Stimulated activated CD4-positive, alpha-beta T cell treated with anti-CD3 and anti-CD28 coated beads, Interleukin-4, amount 100 ng/mL, for 24 hours (primary cell): ENCODE measurements around the gene ZNF48.

Experiments
- DNase-seq: peaks from one replicate; pipeline ENCODE4 v3.0.0-alpha.2; 2020

The ZNF48 gene

DNA sequence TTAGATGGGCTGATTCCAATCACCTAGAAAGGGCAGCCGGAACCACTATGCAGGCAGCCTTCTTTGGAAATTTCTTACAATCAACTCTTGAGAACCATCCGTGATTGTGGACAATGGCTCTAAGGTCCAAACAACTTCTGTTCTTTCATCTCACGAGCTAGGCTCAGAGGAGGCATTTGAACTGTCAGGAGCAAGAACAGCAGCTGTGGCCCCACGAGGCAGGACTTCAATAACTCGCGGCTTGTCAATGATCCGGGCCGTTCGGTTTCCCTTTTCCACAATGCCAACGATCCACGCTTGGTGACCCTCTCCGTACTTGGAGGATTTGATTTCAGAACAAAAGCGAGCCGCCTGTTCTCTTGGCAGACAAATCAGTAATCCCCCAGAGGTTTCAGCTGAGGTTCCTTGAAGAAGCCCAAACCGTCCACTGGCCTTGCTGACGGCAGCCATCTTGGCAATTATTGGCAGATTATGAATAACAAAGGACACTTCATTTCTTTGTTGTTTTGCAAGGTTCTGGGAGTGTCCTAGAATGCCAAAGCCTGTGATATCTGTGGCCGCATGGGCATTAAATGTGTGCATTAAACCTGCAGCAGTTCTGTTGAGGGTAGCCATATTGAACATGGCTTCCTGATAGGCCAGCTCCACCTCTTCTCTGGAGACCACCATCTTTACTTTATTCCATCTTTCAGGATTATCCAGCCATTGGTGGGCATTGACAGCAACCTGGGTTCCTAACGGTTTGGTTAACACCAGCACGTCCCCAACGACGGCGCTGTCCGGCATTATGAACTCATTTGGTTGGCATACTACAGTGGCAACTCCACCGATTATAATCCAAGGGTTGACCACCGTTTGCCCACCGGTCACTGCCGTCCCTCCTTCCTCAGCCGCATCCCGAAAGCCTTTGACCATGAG is 49.3 kb downstream of the ZNF48 start:
- no peak for DNase-seq

DNA sequence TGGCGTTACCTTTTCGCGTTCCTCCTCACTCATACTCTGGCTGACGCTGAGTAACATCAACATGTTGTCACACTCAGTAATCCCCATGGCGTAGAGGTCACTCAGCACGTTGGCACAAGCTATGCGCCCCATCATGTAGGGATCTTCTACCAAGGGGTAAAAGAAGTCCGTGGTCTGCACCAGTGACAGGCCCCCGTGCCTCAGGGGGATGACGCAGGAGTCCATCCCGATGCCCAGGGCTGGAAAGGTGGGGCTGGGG is 49.9 kb downstream of the ZNF48 start:
- DNase-seq = no peak

DNA sequence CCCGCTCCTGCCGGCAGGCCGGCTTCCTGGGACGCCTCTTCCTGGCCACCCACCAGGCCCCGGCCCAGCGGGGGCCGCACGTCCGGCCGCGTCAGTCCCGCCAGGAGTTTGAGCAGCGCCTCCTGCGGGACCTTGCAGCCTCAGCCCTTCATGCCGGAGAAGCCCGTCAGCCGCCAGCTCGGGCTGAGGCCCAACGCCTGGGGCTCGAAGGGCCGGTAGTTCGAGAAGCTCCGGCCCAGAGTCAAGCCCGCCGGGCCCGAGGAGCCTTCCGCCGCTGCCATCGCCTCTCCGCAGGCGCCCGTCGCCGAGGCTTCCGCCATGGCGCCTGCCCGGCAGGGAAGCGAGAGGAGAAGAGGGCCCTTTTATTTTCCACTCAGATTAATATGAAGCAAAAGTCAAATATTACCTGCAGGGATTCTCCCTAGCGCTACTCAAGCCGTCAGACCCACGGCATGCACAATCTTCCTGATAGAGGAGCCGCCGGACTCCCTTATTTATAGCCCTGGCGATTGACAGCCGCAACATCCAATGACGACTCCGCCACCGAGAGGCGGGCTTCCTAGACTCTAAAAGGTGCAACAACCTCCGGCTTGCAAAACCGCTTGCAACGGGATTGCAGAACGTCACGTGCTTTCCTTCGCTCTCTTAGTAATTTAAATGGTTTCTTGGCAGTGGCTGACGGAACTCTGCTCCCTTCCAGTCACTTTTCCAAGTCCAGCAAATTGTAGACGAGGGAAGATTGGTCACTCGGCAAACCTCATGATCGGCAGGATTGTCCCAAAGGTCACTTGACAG is 50.4 kb downstream of the ZNF48 start, which contains the start of gene SEPHS2:
Gene SEPHS2, minus strand, starts transcription at position 467 of the 795 bp plus-strand sequence. Its CDS starts 147 bp downstream, at position 320.
- DNase-seq = peak; percentile 97

DNA sequence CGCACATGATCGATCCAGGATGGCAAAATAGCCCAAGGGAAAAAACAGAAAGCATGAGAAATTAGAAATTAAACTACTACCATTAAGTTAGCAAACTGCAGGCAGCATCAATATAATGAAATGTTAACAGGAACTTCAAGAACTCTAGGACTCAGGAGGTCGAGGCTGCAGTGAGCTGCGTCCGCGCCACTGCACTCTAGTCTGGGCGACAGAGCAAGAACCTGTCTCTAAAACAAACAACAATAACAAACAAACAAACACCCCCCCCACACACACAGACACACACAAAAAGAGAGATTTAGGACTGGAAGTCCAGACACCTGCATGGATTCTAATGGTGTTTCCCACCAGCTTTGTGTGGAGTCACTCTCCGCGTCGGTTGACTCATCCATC is 51.0 kb downstream of the ZNF48 start:
- no peak for DNase-seq

DNA sequence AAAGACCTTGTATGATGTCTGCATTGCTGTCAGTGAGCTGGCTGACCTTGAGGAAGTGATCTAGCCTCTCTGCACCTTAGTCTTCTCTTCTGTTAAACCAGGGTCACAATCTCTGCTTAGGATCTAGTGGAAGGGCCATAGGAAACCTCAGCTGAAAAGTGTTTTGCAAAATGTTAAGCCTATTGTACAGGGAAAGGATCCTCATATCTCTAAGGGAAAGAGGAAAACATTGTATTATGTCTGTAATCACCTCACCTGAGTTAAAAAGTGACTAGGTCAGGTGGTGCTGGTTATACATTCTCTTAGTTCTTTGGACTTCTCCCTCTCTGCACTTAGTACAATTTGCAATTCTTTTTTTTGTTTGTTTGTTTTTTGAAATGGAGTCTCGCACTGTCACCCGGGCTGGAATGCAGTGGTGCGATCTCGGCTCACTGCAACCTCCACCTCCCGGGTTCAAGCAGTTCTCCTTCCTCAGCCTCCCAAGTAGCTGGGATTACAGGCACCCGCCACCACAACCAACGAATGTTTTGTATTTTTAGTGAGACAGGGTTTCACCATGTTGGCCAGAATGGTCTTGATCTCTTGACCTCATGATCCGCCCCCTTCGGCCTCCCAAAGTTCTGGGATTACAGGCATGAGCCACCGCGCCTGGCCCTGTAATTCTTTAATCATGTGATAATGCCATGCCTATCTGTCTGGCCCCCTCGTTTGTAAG is 52.4 kb downstream of the ZNF48 start:
- no peak for DNase-seq

DNA sequence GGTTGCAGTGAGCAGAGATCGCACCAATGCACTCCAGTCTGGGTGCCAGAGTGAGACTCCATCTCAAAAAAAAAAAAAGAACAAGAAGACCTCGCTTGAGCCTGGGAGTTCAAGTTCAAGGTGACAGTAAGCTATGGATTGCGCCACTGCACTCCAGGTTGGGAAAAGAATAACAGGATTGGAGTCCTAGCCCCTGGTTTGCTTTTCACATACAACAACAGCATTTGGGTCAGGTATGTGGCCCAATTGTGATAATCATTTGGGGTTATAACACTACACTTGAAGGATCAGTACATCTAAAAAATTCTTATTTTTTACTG is 53.9 kb downstream of the ZNF48 start:
- DNase-seq = no peak
